ENCODE results near the gene MYH4.

MYH4 gene

GRCh38 chr17:10469459-10469858, at the start of gene MYH4:
TSS of gene MYH4 (minus strand) at chr17:10469559. CDS start at chr17:10466745, 2,814 bp downstream.
- in situ Hi-C loops (cut with HindIII; ENCODE audit: low sequenced_read_pairs) = no loop called here

- in situ Hi-C loops (cut with HindIII; ENCODE audit: low sequenced_read_pairs) = no loop called here
These were observed 49.1 kb upstream of the MYH4 start, which contains the start of gene MYH1 for GRCh38 chr17:10518271-10519037. TSS of gene MYH1 (minus strand) at chr17:10518542. CDS start at chr17:10516642, 1,900 bp downstream.

- in situ Hi-C loops (cut with HindIII; ENCODE audit: low sequenced_read_pairs) = no loop called here
These were observed 47.3 kb upstream of the MYH4 start for GRCh38 chr17:10516638-10517037.

- in situ Hi-C loops (cut with HindIII; ENCODE audit: low sequenced_read_pairs) = no loop called here
These were observed 46.7 kb upstream of the MYH4 start for GRCh38 chr17:10516065-10516464.

GRCh38 chr17:10513299-10514067, 44.1 kb upstream of the MYH4 start:
- in situ Hi-C loops (cut with HindIII; ENCODE audit: low sequenced_read_pairs) = no loop called here

GRCh38 chr17:10512856-10513255, 43.5 kb upstream of the MYH4 start:
- in situ Hi-C loops (cut with HindIII; ENCODE audit: low sequenced_read_pairs) = no loop called here

- in situ Hi-C loops (cut with HindIII; ENCODE audit: low sequenced_read_pairs) = no loop called here
These were observed 30.6 kb upstream of the MYH4 start for GRCh38 chr17:10499950-10500349.

- in situ Hi-C loops (cut with HindIII; ENCODE audit: low sequenced_read_pairs) = no loop called here
These were observed 22.6 kb upstream of the MYH4 start for GRCh38 chr17:10492004-10492403.

GRCh38 chr17:10482252-10482651, 12.9 kb upstream of the MYH4 start:
- in situ Hi-C loops (cut with HindIII; ENCODE audit: low sequenced_read_pairs) = no loop called here

- in situ Hi-C loops (cut with HindIII; ENCODE audit: low sequenced_read_pairs) = no loop called here
These were observed 8.3 kb upstream of the MYH4 start for GRCh38 chr17:10477701-10478100.

- in situ Hi-C loops (cut with HindIII; ENCODE audit: low sequenced_read_pairs) = no loop called here
These were observed 5.2 kb upstream of the MYH4 start for GRCh38 chr17:10474536-10474935.

- in situ Hi-C loops (cut with HindIII; ENCODE audit: low sequenced_read_pairs) = no loop called here
These were observed 2.5 kb upstream of the MYH4 start for GRCh38 chr17:10471858-10472257.

- in situ Hi-C loops (cut with HindIII; ENCODE audit: low sequenced_read_pairs) = no loop called here
These were observed 6.0 kb downstream of the MYH4 start for GRCh38 chr17:10463402-10463801.

GRCh38 chr17:10460062-10460461, 9.3 kb downstream of the MYH4 start:
- in situ Hi-C loops (cut with HindIII; ENCODE audit: low sequenced_read_pairs) = no loop called here

- in situ Hi-C loops (cut with HindIII; ENCODE audit: low sequenced_read_pairs) = no loop called here
These were observed 10.7 kb downstream of the MYH4 start for GRCh38 chr17:10458701-10459100.

- in situ Hi-C loops (cut with HindIII; ENCODE audit: low sequenced_read_pairs) = no loop called here
These were observed 11.4 kb downstream of the MYH4 start for GRCh38 chr17:10457952-10458351.

GRCh38 chr17:10447026-10447931, 22.1 kb downstream of the MYH4 start:
- in situ Hi-C loops (cut with HindIII; ENCODE audit: low sequenced_read_pairs) = no loop called here

- in situ Hi-C loops (cut with HindIII; ENCODE audit: low sequenced_read_pairs) = no loop called here
These were observed 29.5 kb downstream of the MYH4 start for GRCh38 chr17:10439816-10440215.

- in situ Hi-C loops (cut with HindIII; ENCODE audit: low sequenced_read_pairs) = no loop called here
These were observed 34.3 kb downstream of the MYH4 start for GRCh38 chr17:10435096-10435495.

- in situ Hi-C loops (cut with HindIII; ENCODE audit: low sequenced_read_pairs) = no loop called here
These were observed 39.8 kb downstream of the MYH4 start for GRCh38 chr17:10429421-10430045.

GRCh38 chr17:10428781-10429180, 40.6 kb downstream of the MYH4 start:
- in situ Hi-C loops (cut with HindIII; ENCODE audit: low sequenced_read_pairs) = no loop called here

Measured in DLD1 (cell line).